ENCODE data around the gene KRTAP12-3. TPM values are rescaled to one million over a fixed set of nuclear protein-coding genes. Genes with fewer than 3 reads are reported as not detected.
"Not testable (repeated sequence)": the region's sequence is repeated elsewhere in the genome, so short reads cannot be mapped to it uniquely, and the experiment has no call there.

Gene KRTAP12-3
- total RNA-seq, 1 experiment from 2014 or later, result not detected

GRCh38 chr21:44626262-44626661 lies 31.5 kb upstream of the KRTAP12-3 start:
- no peaks in the 10 kb centered on the region for H3K4me1 ChIP-seq (ENCODE audit: insufficient read depth, low read length, poor library complexity, severe bottlenecking)
- ChIA-PET CTCF (no interaction called here), POLR2A (ENCODE audit: low non-redundant PET) (no interaction called here)
- no peaks in the 10 kb centered on the region for H3K36me3 ChIP-seq (ENCODE audit: insufficient read depth, low read length, poor library complexity, severe bottlenecking)
- no peak overlapping the region for H3K27ac ChIP-seq (ENCODE audit: low read depth, low read length, poor library complexity, severe bottlenecking)
- DNase-seq (ENCODE audit: low spot score), result no peak
- BruUV-seq (replicated peaks), result no TSS peak
- intact Hi-C loops (cut with micrococcal nuclease; ENCODE audit: unreplicated experiment), result no loop called here
- peaks cover 27% of the 10 kb centered on the region for H3K9me3 ChIP-seq (ENCODE audit: low read depth, low read length, poor library complexity, severe bottlenecking)
- H3K27me3 ChIP-seq (replicated peaks; ENCODE audit: insufficient read depth, low read depth, low read length, poor library complexity), result no peaks in the 10 kb centered on the region
- H3K4me3 ChIP-seq (ENCODE audit: low read depth, low read length, poor library complexity, severe bottlenecking), result no peak overlapping the region
- TF ChIP-seq CTCF (conservative IDR thresholded peaks at IDR 0.05; ENCODE audit: low read depth, low read length) (no peak), EZH2 (IDR thresholded peaks at IDR 0.05; ENCODE audit: borderline replicate concordance, low read depth, low read length, poor library complexity, severe bottlenecking) (no peak)

- BruUV-seq (replicated peaks), result no TSS peak
- Histone ChIP-seq H3K27me3 (replicated peaks; ENCODE audit: insufficient read depth, low read depth, low read length, poor library complexity) (no peaks in the 10 kb centered on the region), H3K4me3 (ENCODE audit: low read depth, low read length, poor library complexity, severe bottlenecking) (no peak within 1 kb of the TSS), H3K4me1 (ENCODE audit: insufficient read depth, low read length, poor library complexity, severe bottlenecking) (no peaks in the 10 kb centered on the region), H3K27ac (ENCODE audit: low read depth, low read length, poor library complexity, severe bottlenecking) (no peak within 1 kb of the TSS), H3K36me3 (ENCODE audit: insufficient read depth, low read length, poor library complexity, severe bottlenecking) (no peaks in the 10 kb centered on the region), H3K9me3 (ENCODE audit: low read depth, low read length, poor library complexity, severe bottlenecking) (peaks cover 29% of the 10 kb centered on the region)
- intact Hi-C loops (cut with micrococcal nuclease; ENCODE audit: unreplicated experiment), result no loop called here
- ChIA-PET POLR2A (ENCODE audit: low non-redundant PET) (no interaction called here), CTCF (no interaction called here)
- TF ChIP-seq EZH2 (IDR thresholded peaks at IDR 0.05; ENCODE audit: borderline replicate concordance, low read depth, low read length, poor library complexity, severe bottlenecking) (no peak), CTCF (conservative IDR thresholded peaks at IDR 0.05; ENCODE audit: low read depth, low read length) (no peak)
- no peak for DNase-seq (ENCODE audit: low spot score)
These were observed 31.0 kb upstream of the KRTAP12-3 start, which contains the start of gene KRTAP10-9 for GRCh38 chr21:44626673-44627143. KRTAP10-9 (plus strand) TSS chr21:44627093; CDS start chr21:44627172, 79 bp downstream.

- CTCF ChIA-PET; DNase-seq (ENCODE audit: low spot score); POLR2A ChIA-PET (ENCODE audit: low non-redundant PET): not testable (repeated sequence)
These were observed 30.4 kb upstream of the KRTAP12-3 start for GRCh38 chr21:44627181-44627822.

GRCh38 chr21:44627831-44628233 lies 29.9 kb upstream of the KRTAP12-3 start:
- peaks cover 36% of the 10 kb centered on the region for H3K9me3 ChIP-seq (ENCODE audit: low read depth, low read length, poor library complexity, severe bottlenecking)
- intact Hi-C loops (cut with micrococcal nuclease; ENCODE audit: unreplicated experiment); DNase-seq (ENCODE audit: low spot score); CTCF ChIA-PET; H3K36me3 ChIP-seq (ENCODE audit: insufficient read depth, low read length, poor library complexity, severe bottlenecking); H3K27me3 ChIP-seq (replicated peaks; ENCODE audit: insufficient read depth, low read depth, low read length, poor library complexity); BruUV-seq (replicated peaks); H3K4me1 ChIP-seq (ENCODE audit: insufficient read depth, low read length, poor library complexity, severe bottlenecking); POLR2A ChIA-PET (ENCODE audit: low non-redundant PET); H3K27ac ChIP-seq (ENCODE audit: low read depth, low read length, poor library complexity, severe bottlenecking); H3K4me3 ChIP-seq (ENCODE audit: low read depth, low read length, poor library complexity, severe bottlenecking): not testable (repeated sequence)

More at GRCh38 chr21:44627181-44627822, 30.4 kb upstream of the KRTAP12-3 start:
- H3K4me1 ChIP-seq (ENCODE audit: insufficient read depth, low read length, poor library complexity, severe bottlenecking); intact Hi-C loops (cut with micrococcal nuclease; ENCODE audit: unreplicated experiment); H3K27me3 ChIP-seq (replicated peaks; ENCODE audit: insufficient read depth, low read depth, low read length, poor library complexity); H3K27ac ChIP-seq (ENCODE audit: low read depth, low read length, poor library complexity, severe bottlenecking); BruUV-seq (replicated peaks); H3K36me3 ChIP-seq (ENCODE audit: insufficient read depth, low read length, poor library complexity, severe bottlenecking); H3K4me3 ChIP-seq (ENCODE audit: low read depth, low read length, poor library complexity, severe bottlenecking): not testable (repeated sequence)
- H3K9me3 ChIP-seq (ENCODE audit: low read depth, low read length, poor library complexity, severe bottlenecking), result peaks cover 35% of the 10 kb centered on the region

All from A673 (cell line).